Mesenchymal stem cell (in vitro differentiated cells and primary cell): Measurements from ENCODE around the gene MCAM.

Experiments
- DNase-seq: peaks from one replicate; pipeline ENCODE4 v3.0.0-alpha.2; 2013
- H2AFZ ChIP-seq: one replicate; pipeline ENCODE4 v1.6.1; 2013; ENCODE audit warnings: low read depth, mild to moderate bottlenecking, control low read depth, inconsistent platforms, low read length, moderate library complexity
- H2AK5ac ChIP-seq: 2 replicates; pipeline ENCODE4 v1.6.1; 2013; ENCODE audit warnings: low read length, moderate library complexity, mild to moderate bottlenecking, inconsistent platforms; ENCODE audit not compliant: severe bottlenecking
- H2BK120ac ChIP-seq: one replicate; pipeline ENCODE4 v1.6.1; 2013; ENCODE audit warnings: low read depth, mild to moderate bottlenecking, inconsistent platforms, low read length, moderate library complexity
- H2BK12ac ChIP-seq, 2 experiments: one replicate each; pipeline ENCODE4 v1.6.1; 2013; ENCODE audit warnings: inconsistent platforms in 2 of 2, low read length in 2 of 2, mild to moderate bottlenecking in 2 of 2, moderate library complexity in 2 of 2, control low read depth in 1 of 2
- H2BK15ac ChIP-seq: one replicate; pipeline ENCODE4 v1.6.1; 2013; ENCODE audit warnings: mild to moderate bottlenecking, low read depth, inconsistent platforms; ENCODE audit not compliant: poor library complexity, severe bottlenecking
- H2BK5ac ChIP-seq: 2 replicates; pipeline ENCODE4 v1.6.1; 2013; ENCODE audit warnings: low read depth, mild to moderate bottlenecking, low read length, control low read depth, inconsistent platforms; ENCODE audit not compliant: poor library complexity, severe bottlenecking
- H3K14ac ChIP-seq, 2 experiments: one replicate each; pipeline ENCODE4 v1.6.1; 2013; ENCODE audit warnings: inconsistent platforms in 2 of 2, low read length in 2 of 2, control low read depth in 1 of 2, mild to moderate bottlenecking in 1 of 2, moderate library complexity in 1 of 2
- H3K18ac ChIP-seq, 2 experiments: one replicate each; pipeline ENCODE4 v1.6.1; 2013; ENCODE audit warnings: inconsistent platforms in 2 of 2, low read length in 2 of 2, control low read depth in 1 of 2, low read depth in 1 of 2, mild to moderate bottlenecking in 1 of 2
- H3K23ac ChIP-seq, 2 experiments: one replicate each; pipeline ENCODE4 v1.6.1; 2013; ENCODE audit warnings: inconsistent platforms in 2 of 2, low read length in 2 of 2, mild to moderate bottlenecking in 2 of 2, moderate library complexity in 2 of 2, control low read depth in 1 of 2
- H3K27ac ChIP-seq: 2 replicates; pipeline ENCODE4 v1.5.1; 2013; ENCODE audit warnings: mild to moderate bottlenecking, moderate library complexity, low read length, control low read depth, inconsistent platforms; ENCODE audit not compliant: poor library complexity, severe bottlenecking
- H3K27me3 ChIP-seq, 2 experiments: 2 replicates each; pipeline versions ENCODE4 v1.6.1 to v1.7.0; 2013; ENCODE audit warnings: low read length in 2 of 2, mild to moderate bottlenecking in 2 of 2, moderate library complexity in 2 of 2, control low read depth in 1 of 2, inconsistent platforms in 1 of 2; ENCODE audit not compliant: control insufficient read depth in 1 of 2, insufficient read depth in 1 of 2
- H3K36me3 ChIP-seq, 2 experiments: 2 replicates each; pipeline versions ENCODE4 v1.6.1 to v1.7.0; 2013; ENCODE audit warnings: low read length in 2 of 2, control low read depth in 1 of 2, inconsistent platforms in 1 of 2, low read depth in 1 of 2, mild to moderate bottlenecking in 1 of 2; ENCODE audit not compliant: insufficient read depth in 2 of 2, control insufficient read depth in 1 of 2
- H3K4ac ChIP-seq, 2 experiments: one replicate each; pipeline ENCODE4 v1.6.1; 2013; ENCODE audit warnings: inconsistent platforms in 2 of 2, low read length in 2 of 2, mild to moderate bottlenecking in 2 of 2, moderate library complexity in 2 of 2, control low read depth in 1 of 2, low read depth in 1 of 2
- H3K4me1 ChIP-seq: 2 replicates; pipeline ENCODE4 v1.6.1; 2013; ENCODE audit warnings: low read depth, low read length, control low read depth; ENCODE audit not compliant: control insufficient read depth, insufficient read depth
- H3K4me2 ChIP-seq: 2 replicates; pipeline ENCODE4 v1.6.1; 2013; ENCODE audit warnings: low read length, mild to moderate bottlenecking, inconsistent platforms; ENCODE audit not compliant: poor library complexity, severe bottlenecking
- H3K4me3 ChIP-seq, 2 experiments: 2 replicates each; pipeline versions ENCODE4 v1.5.1 to v1.7.0; 2013; ENCODE audit warnings: low read length in 2 of 2, mild to moderate bottlenecking in 2 of 2, control low read depth in 1 of 2, low read depth in 1 of 2; ENCODE audit not compliant: insufficient read depth in 1 of 2
- H3K79me1 ChIP-seq: replicated peaks from 2 replicates; pipeline ENCODE4 v1.6.1; 2013; ENCODE audit warnings: mild to moderate bottlenecking, control low read depth, low read length, inconsistent platforms; ENCODE audit not compliant: poor library complexity, severe bottlenecking
- H3K9ac ChIP-seq: 2 replicates; pipeline ENCODE4 v1.7.0; 2013; ENCODE audit warnings: mild to moderate bottlenecking, low read length, moderate library complexity
- H3K9me3 ChIP-seq: 2 replicates; pipeline ENCODE4 v1.7.0; 2013; ENCODE audit warnings: mild to moderate bottlenecking, low read length; ENCODE audit not compliant: control insufficient read depth
- H4K8ac ChIP-seq: one replicate; pipeline ENCODE4 v1.6.1; 2013; ENCODE audit warnings: inconsistent platforms, mild to moderate bottlenecking, low read length, moderate library complexity
- H4K91ac ChIP-seq: one replicate; pipeline ENCODE4 v1.6.1; 2013; ENCODE audit warnings: mild to moderate bottlenecking, low read length, inconsistent platforms
- WGBS: methylation state at CpG from one replicate; pipeline ENCODE4 v1.1.7; 2013; ENCODE audit warnings: mixed read lengths; 5-methylcytosine and 5-hydroxymethylcytosine counted together

Gene MCAM

GRCh38 chr11:119282495-119282894, 34.4 kb downstream of the MCAM start:
- Histone ChIP-seq H3K4me3 (no peak overlapping the region), H4K91ac (no peak overlapping the region), H3K4ac (no peak overlapping the region), H2BK12ac (no peak overlapping the region), H3K9me3 (no peaks in the 10 kb centered on the region), H2BK5ac (no peak overlapping the region), H2BK120ac (no peak overlapping the region), H3K27me3 (no peaks in the 10 kb centered on the region), H3K4me2 (no peak overlapping the region), H3K36me3 (peaks cover 31 to 64% of the 10 kb centered on the region in 2 experiments), H3K9ac (no peak overlapping the region), H2BK15ac (no peak overlapping the region), H3K18ac (no peak overlapping the region), H2AFZ (no peak overlapping the region), H3K4me1 (no peaks in the 10 kb centered on the region), H4K8ac (no peak overlapping the region), H3K27ac (no peak overlapping the region), H2AK5ac (no peak overlapping the region), H3K14ac (no peak overlapping the region), H3K79me1 (peaks cover 34% of the 10 kb centered on the region), H3K23ac (no peak overlapping the region)
- DNase-seq = no peak
- 96% methylated on average over 7 of the region's 7 CpGs for WGBS

- no peak overlapping the region for H3K14ac ChIP-seq
- peaks cover 30% of the 10 kb centered on the region for H3K79me1 ChIP-seq
- no peak overlapping the region for H3K9ac ChIP-seq
- H4K91ac ChIP-seq = no peak overlapping the region
- no peak overlapping the region for H3K4ac ChIP-seq
- no peak overlapping the region for H3K4me2 ChIP-seq
- H4K8ac ChIP-seq = no peak overlapping the region
- no peaks in the 10 kb centered on the region for H3K27me3 ChIP-seq
- H3K9me3 ChIP-seq = no peaks in the 10 kb centered on the region
- DNase-seq = no peak
- no peak overlapping the region for H2BK15ac ChIP-seq
- peaks cover 21 to 79% of the 10 kb centered on the region in 2 experiments for H3K36me3 ChIP-seq
- no peaks in the 10 kb centered on the region for H3K4me1 ChIP-seq
- no peak overlapping the region for H2BK12ac ChIP-seq
- H3K18ac ChIP-seq = no peak overlapping the region
- no peak overlapping the region for H3K4me3 ChIP-seq
- 100% methylated on average over 1 of the region's 1 CpG for WGBS
- H2AK5ac ChIP-seq = no peak overlapping the region
- no peak overlapping the region for H3K27ac ChIP-seq
- no peak overlapping the region for H2BK120ac ChIP-seq
- H3K23ac ChIP-seq = no peak overlapping the region
- H2BK5ac ChIP-seq = no peak overlapping the region
- H2AFZ ChIP-seq = no peak overlapping the region
These were observed 39.3 kb downstream of the MCAM start for GRCh38 chr11:119277660-119278059.

- Histone ChIP-seq H3K4me3 (no peak overlapping the region), H3K27ac (no peak overlapping the region), H4K91ac (no peak overlapping the region), H2AK5ac (no peak overlapping the region), H4K8ac (no peak overlapping the region), H3K9ac (no peak overlapping the region), H2BK5ac (no peak overlapping the region), H2AFZ (no peak overlapping the region), H3K18ac (no peak overlapping the region), H3K4ac (no peak overlapping the region), H2BK120ac (no peak overlapping the region), H3K36me3 (peaks cover 13 to 59% of the 10 kb centered on the region in 2 experiments), H3K4me2 (no peak overlapping the region), H3K9me3 (no peaks in the 10 kb centered on the region), H3K79me1 (peaks cover 16% of the 10 kb centered on the region), H3K27me3 (no peaks in the 10 kb centered on the region), H2BK12ac (no peak overlapping the region), H3K4me1 (no peaks in the 10 kb centered on the region), H2BK15ac (no peak overlapping the region), H3K14ac (no peak overlapping the region), H3K23ac (no peak overlapping the region)
- over 99% methylated on average over 6 of the region's 6 CpGs for WGBS
- no peak for DNase-seq
These were observed 43.2 kb downstream of the MCAM start for GRCh38 chr11:119273721-119274120.

GRCh38 chr11:119267645-119268044, 49.3 kb downstream of the MCAM start:
- no peak overlapping the region for H3K27ac ChIP-seq
- no peak overlapping the region for H2BK15ac ChIP-seq
- H4K8ac ChIP-seq = no peak overlapping the region
- H2BK120ac ChIP-seq = no peak overlapping the region
- no peak overlapping the region for H3K18ac ChIP-seq
- DNase-seq = no peak
- H3K79me1 ChIP-seq = peaks cover 16% of the 10 kb centered on the region
- H3K4me3 ChIP-seq = no peak overlapping the region
- H3K14ac ChIP-seq = no peak overlapping the region
- H3K9me3 ChIP-seq = no peaks in the 10 kb centered on the region
- H3K27me3 ChIP-seq = no peaks in the 10 kb centered on the region
- H2AK5ac ChIP-seq = no peak overlapping the region
- H3K36me3 ChIP-seq = peaks cover 0 to 7% of the 10 kb centered on the region in 2 experiments
- H3K23ac ChIP-seq = no peak overlapping the region
- no peak overlapping the region for H3K4ac ChIP-seq
- no peak overlapping the region for H4K91ac ChIP-seq
- H3K4me2 ChIP-seq = no peak overlapping the region
- H2BK5ac ChIP-seq = no peak overlapping the region
- H3K9ac ChIP-seq = no peak overlapping the region
- peaks cover 3% of the 10 kb centered on the region for H3K4me1 ChIP-seq
- no peak overlapping the region for H2BK12ac ChIP-seq
- WGBS = 91% methylated on average over 5 of the region's 5 CpGs
- no peak overlapping the region for H2AFZ ChIP-seq
